ENCODE measurements around the gene ZNF418. TPM values are rescaled to one million over a fixed set of nuclear protein-coding genes. Genes with fewer than 3 reads are reported as not detected.

Gene ZNF418
- total RNA-seq: 19.5 to 24.5 TPM (median 21.0 TPM) in 3 replicates

DNA sequence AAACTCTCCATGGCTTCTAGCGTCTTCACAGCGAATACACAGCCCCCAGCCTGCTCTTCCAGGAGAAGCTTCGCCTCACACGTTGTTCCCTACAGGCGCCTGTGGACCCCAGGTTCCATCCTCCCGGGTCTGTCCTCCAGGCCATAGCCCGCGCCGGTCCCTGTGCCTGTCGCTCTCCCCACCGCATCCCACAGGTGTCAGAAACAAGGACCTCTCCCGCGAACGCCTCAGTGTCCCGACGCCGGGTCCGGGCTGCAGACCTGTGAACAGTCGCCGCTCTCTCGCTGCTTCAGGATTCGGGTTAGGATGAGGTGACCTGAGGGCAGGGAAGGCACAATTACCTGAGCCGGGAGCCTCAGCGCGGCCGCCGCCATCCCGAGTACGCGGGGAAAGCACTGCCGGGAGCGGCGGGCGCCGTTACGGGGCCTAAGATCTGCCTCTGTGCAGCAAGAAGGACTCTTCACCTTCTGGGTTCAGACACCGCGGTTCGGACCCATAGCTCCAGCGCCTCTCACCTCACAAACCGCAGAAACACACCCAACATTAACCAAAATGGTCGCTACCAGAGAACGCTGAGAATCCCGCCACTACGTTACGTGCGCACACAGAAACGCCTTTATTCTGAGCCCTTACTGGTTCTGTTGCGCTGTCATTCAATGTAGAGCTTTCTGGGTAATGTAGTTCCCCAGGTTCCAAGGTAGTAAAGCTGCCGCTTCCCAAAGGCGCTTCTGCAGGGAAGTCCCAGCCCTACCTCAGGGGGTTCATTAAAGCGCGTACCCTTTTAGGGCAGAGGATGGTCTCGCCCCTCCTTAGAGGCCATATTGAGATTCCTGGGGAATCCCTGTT lies at the start of gene ZNF418:
TSS of gene ZNF418 (minus strand) at position 583 of the 846 bp plus-strand sequence. CDS start 1,580 bp downstream, outside the sequence.
- Mint-ChIP-seq H3K4me3 (peak within 1 kb of the TSS; percentile 98), H3K4me1 (peaks cover 10% of the 10 kb centered on the region), H3K27ac (peak within 1 kb of the TSS; percentile 94), H3K27me3 (ENCODE audit: low read depth) (no peaks in the 10 kb centered on the region), H3K36me3 (peaks cover 78% of the 10 kb centered on the region), H3K9me3 (peaks cover 60% of the 10 kb centered on the region)
- TF ChIP-seq, protein P1, sequence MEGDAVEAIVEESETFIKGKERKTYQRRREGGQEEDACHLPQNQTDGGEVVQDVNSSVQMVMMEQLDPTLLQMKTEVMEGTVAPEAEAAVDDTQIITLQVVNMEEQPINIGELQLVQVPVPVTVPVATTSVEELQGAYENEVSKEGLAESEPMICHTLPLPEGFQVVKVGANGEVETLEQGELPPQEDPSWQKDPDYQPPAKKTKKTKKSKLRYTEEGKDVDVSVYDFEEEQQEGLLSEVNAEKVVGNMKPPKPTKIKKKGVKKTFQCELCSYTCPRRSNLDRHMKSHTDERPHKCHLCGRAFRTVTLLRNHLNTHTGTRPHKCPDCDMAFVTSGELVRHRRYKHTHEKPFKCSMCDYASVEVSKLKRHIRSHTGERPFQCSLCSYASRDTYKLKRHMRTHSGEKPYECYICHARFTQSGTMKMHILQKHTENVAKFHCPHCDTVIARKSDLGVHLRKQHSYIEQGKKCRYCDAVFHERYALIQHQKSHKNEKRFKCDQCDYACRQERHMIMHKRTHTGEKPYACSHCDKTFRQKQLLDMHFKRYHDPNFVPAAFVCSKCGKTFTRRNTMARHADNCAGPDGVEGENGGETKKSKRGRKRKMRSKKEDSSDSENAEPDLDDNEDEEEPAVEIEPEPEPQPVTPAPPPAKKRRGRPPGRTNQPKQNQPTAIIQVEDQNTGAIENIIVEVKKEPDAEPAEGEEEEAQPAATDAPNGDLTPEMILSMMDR (IDR thresholded peaks at IDR 0.05; ENCODE audit: unreplicated experiment): no peak
- peak in 1 of 2 experiments; percentile 60 for DNase-seq (ENCODE audit: low spot score in 2 of 2, unreplicated experiment in 2 of 2)

DNA sequence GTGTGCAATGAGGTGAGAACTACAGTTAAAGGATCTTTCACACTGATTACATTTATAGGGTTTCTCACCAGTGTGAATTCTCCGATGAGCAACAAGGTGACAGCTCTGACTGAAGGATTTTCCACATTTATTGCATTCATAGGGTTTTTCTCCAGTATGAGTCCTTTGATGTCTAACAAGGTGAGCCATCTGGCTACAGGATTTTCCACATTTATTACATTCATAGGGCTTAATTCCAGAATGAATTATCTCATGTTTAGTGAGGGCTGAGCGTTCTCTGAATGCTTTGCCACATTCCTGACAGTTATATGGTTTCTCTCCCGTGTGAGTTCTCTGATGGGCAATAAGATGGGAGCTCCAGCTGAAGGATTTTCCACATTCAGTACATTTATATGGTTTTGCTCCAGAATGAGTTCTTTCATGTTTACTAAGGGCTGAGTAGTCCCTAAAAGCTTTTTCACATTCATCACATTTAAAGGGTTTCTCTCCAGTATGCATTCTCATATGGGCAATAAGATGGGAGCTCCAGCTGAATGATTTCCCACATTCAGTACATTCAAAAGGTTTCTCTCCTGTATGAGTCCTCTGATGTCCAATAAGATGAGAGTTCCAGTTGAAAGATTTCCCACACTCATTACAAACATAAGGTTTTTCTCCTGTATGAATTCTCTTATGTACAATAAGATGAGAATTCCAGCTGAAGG lies 43.5 kb upstream of the ZNF418 start:
- H3K36me3 Mint-ChIP-seq: peaks cover 94% of the 10 kb centered on the region
- no peak overlapping the region for H3K4me3 Mint-ChIP-seq
- no peaks in the 10 kb centered on the region for H3K27me3 Mint-ChIP-seq (ENCODE audit: low read depth)
- no peak for DNase-seq (ENCODE audit: low spot score in 2 of 2, unreplicated experiment in 2 of 2)
- no peak overlapping the region for H3K27ac Mint-ChIP-seq
- peaks cover 86% of the 10 kb centered on the region for H3K9me3 Mint-ChIP-seq
- no peaks in the 10 kb centered on the region for H3K4me1 Mint-ChIP-seq
- TF ChIP-seq, protein P1 (IDR thresholded peaks at IDR 0.05; ENCODE audit: unreplicated experiment): no peak

DNA sequence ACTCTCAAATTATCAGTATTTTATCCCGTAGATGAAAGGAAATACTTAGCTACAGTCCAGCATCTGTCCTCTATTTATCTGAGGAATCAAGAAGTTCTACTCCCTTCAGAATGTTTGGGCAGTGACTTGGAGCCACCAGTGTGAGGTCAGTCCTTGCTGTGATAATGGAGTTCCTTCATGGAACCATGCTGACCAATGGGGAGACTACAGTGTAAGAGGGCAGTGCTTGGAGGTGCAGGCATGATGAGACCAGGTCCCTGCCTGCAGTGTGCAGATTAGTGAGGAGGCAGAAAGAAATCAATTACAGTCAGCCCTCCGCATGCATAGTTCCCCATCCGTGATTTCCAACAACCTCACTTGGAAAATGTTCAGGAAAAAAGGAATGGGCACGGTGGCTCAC lies 39.2 kb upstream of the ZNF418 start, which contains the start of gene C19orf18:
TSS of gene C19orf18 (minus strand) at position 101 of the 400 bp plus-strand sequence. CDS start 102 bp downstream, outside the sequence.
- Mint-ChIP-seq H3K27ac (no peak within 1 kb of the TSS), H3K4me1 (no peaks in the 10 kb centered on the region), H3K9me3 (peaks cover 79% of the 10 kb centered on the region), H3K27me3 (ENCODE audit: low read depth) (no peaks in the 10 kb centered on the region), H3K36me3 (peaks cover 80% of the 10 kb centered on the region), H3K4me3 (no peak within 1 kb of the TSS)
- DNase-seq (ENCODE audit: low spot score in 2 of 2, unreplicated experiment in 2 of 2): no peak
- TF ChIP-seq, protein P1 (IDR thresholded peaks at IDR 0.05; ENCODE audit: unreplicated experiment): no peak

DNA sequence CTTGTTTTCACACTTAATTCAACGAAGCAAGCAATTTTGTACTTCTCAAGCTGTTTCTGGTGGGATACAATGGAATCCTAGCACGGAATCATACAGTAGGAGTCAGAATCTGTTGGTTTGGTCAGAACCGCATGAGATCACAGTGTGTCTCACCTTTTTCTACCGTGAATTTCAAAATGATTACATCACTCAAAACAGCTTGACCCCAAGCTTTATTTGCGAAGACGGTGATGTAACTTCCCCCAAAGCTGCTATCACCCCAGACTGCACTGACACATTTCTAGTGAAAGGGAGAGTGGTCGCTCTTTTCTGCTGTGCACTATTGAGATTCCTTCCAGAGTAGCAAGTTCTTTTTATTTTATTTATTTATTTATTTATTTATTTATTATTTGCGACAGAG lies 29.6 kb upstream of the ZNF418 start:
- H3K4me1 Mint-ChIP-seq: no peaks in the 10 kb centered on the region
- TF ChIP-seq, protein P1 (IDR thresholded peaks at IDR 0.05; ENCODE audit: unreplicated experiment): no peak
- peaks cover 45% of the 10 kb centered on the region for H3K9me3 Mint-ChIP-seq
- DNase-seq (ENCODE audit: low spot score in 2 of 2, unreplicated experiment in 2 of 2): no peak
- no peaks in the 10 kb centered on the region for H3K27me3 Mint-ChIP-seq (ENCODE audit: low read depth)
- H3K4me3 Mint-ChIP-seq: no peak overlapping the region
- peaks cover 37% of the 10 kb centered on the region for H3K36me3 Mint-ChIP-seq
- H3K27ac Mint-ChIP-seq: no peak overlapping the region

DNA sequence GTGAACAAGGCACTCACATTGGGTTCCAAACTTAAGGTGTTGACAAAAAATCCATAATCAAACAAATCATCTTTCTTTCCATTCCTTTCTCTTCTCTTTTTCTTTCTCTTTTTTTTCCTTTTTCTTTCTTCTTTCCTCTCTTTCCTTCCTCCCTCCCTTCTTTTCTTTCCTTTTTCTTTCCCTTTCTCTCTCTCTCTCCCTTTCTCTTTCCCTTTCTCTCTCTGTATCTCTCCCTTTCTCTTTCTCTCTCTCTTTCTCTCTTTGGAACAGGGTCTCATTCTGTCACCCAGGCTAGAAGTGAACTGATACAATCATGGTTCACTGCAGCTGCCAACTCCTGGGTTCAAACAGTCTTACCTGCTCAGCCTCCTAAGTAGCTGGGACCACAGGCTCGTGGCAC lies 26.6 kb upstream of the ZNF418 start:
- no peak for DNase-seq (ENCODE audit: low spot score in 2 of 2, unreplicated experiment in 2 of 2)
- H3K36me3 Mint-ChIP-seq: peaks cover 31% of the 10 kb centered on the region
- H3K9me3 Mint-ChIP-seq: peaks cover 46% of the 10 kb centered on the region
- no peaks in the 10 kb centered on the region for H3K4me1 Mint-ChIP-seq
- no peak overlapping the region for H3K27ac Mint-ChIP-seq
- TF ChIP-seq, protein P1 (IDR thresholded peaks at IDR 0.05; ENCODE audit: unreplicated experiment): no peak
- no peak overlapping the region for H3K4me3 Mint-ChIP-seq
- H3K27me3 Mint-ChIP-seq (ENCODE audit: low read depth): no peaks in the 10 kb centered on the region
